ENCODE results near the gene ATP8A2. TPM values are rescaled to one million over a fixed set of nuclear protein-coding genes. Genes with fewer than 3 reads are reported as not detected.

The ATP8A2 gene
- total and polyA plus RNA-seq, 10 of the 15 experiments (the other 5 are each of a cell fraction or from before 2014, with no cell fraction given): 0.01 to 0.04 (median 0.04) TPM; not detected in 7

GRCh38 chr13:25971459-25972145 lies 599.8 kb downstream of the ATP8A2 start:
- in situ Hi-C loops (cut with MboI): no loop called here
- H3K27me3 ChIP-seq (replicated peaks in 1 of 2; ENCODE audit: control insufficient read depth in 2 of 2, insufficient read depth in 2 of 2, low read length in 1 of 2): no peaks in the 10 kb centered on the region
- TF ChIP-seq RAD21 (IDR thresholded peaks at IDR 0.05; ENCODE audit: insufficient read depth, low read depth, low read length) (no peak), IRF3 (IDR thresholded peaks at IDR 0.05) (no peak), CUX1 (IDR thresholded peaks at IDR 0.05; ENCODE audit: insufficient replicate concordance, low read depth, low read length) (no peak), ZBTB4 (CRISPR knock-in tag; IDR thresholded peaks at IDR 0.05) (no peak), GATAD2B (conservative IDR thresholded peaks at IDR 0.05; ENCODE audit: low read depth) (no peak)
- no peak overlapping the region for H3K4me3 ChIP-seq
- WGBS (ENCODE audit: insufficient coverage, insufficient replicate concordance, low lambda C conversion rate, missing lambda C conversion rate): 16% methylated on average over 5 of the region's 5 CpGs
- RAD21 ChIA-PET (ENCODE audit: unreplicated experiment): no interaction called here
- BruUV-seq (replicated peaks): no TSS peak
- no peak overlapping the region for H3K27ac ChIP-seq (ENCODE audit: control insufficient read depth, insufficient read depth)
- POLR2A ChIA-PET: no interaction called here
- CTCF ChIA-PET: interaction anchor here (0.6 kb wide), 1 partner anchor 25 kb away, joined by 3 read pairs; no protein-coding TSS in a partner anchor
- H3K9ac ChIP-seq (ENCODE audit: control insufficient read depth, insufficient read depth, low read length): no peak overlapping the region
- DNase-seq (ENCODE audit: low read depth, low spot score) (no peak), ATAC-seq (no peak), FAIRE-seq (no peak)
- intact Hi-C loops (cut with micrococcal nuclease; ENCODE audit: unreplicated experiment): no loop called here
- no peaks in the 10 kb centered on the region for H3K36me3 ChIP-seq (ENCODE audit: control insufficient read depth in 2 of 2, insufficient read depth in 2 of 2, low read length in 1 of 2)
- no peak overlapping the region for H3K4me2 ChIP-seq (ENCODE audit: control insufficient read depth, insufficient read depth)
- no peaks in the 10 kb centered on the region for H3K79me2 ChIP-seq (ENCODE audit: control insufficient read depth, insufficient read depth, low read length)
- no peaks in the 10 kb centered on the region; the same call in 1 of the 2 replicates for H4K20me1 ChIP-seq (ENCODE audit: control insufficient read depth, insufficient read depth)
- SMC1A ChIA-PET (ENCODE audit: uncharacterized antibody, unreplicated experiment): no interaction called here
- H3K4me1 ChIP-seq (ENCODE audit: control insufficient read depth, insufficient read depth, low read length): no peaks in the 10 kb centered on the region
- no peaks in the 10 kb centered on the region for H3K9me3 ChIP-seq (replicated peaks; ENCODE audit: control insufficient read depth, insufficient read depth, low read length)
- no peak overlapping the region for H2AFZ ChIP-seq (ENCODE audit: control insufficient read depth, low read depth, low read length)

All from GM12878 (cell line).